ENCODE results near the gene LRG1.

Gene LRG1

DNA sequence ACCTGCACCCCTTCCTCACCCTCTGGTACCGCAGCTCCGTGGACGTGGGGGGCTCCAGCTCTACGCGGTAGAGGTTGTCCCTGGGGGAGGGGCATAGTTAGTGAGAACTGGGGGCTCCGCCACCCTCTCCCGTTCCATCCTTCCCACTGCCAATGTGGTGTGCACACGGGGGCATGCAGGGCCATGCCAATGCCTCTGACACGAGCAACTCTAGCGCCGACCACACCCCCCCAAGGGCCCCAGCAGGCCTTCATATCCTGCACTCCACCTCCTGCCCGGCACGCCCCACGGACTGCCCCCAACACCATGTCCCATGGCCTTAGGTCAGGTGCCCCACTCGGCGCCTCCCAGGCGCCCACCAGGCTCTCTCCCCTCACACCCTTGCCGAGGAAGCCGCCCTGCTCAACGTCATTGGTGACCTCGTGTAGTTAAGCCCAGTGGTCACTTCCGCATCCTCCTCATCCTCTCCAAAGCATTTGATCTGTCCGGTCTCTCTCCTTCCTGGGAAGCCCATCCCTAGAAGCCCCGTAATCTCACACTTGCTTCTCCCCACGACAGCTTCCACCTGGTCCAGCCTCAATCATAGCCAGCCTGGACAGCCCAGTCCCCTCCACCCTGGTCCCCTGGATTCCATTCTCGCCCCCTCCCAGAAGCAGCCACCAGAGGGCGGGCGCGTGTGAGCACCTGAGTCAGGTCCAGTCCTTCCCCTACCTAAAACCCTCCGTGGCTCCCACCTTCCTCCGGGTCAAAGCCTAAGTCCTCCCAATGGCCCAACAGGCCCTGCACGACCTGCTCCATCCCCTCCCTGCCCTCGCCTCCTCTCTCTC, 17.5 kb upstream of the LRG1 start:
- Histone ChIP-seq H3K36me3 (ENCODE audit: insufficient read depth) (no peaks in the 10 kb centered on the region), H3K27me3 (ENCODE audit: insufficient read depth, low read depth) (peaks cover 12% of the 10 kb centered on the region; the same call in 1 of the 2 replicates), H3K79me2 (ENCODE audit: insufficient read depth, low read depth) (no peaks in the 10 kb centered on the region), H2AFZ (ENCODE audit: low read depth) (no peak overlapping the region; the same call in 1 of the 2 replicates), H3K27ac (no peak overlapping the region), H3K9ac (no peak overlapping the region), H3K4me3 (IDR thresholded peaks at IDR 0.05; ENCODE audit: insufficient read depth, low read depth, low read length) (no peak overlapping the region), H3K4me2 (no peak overlapping the region), H3K4me1 (ENCODE audit: low read depth, poor library complexity, severe bottlenecking) (no peaks in the 10 kb centered on the region), H4K20me1 (ENCODE audit: insufficient read depth) (no peaks in the 10 kb centered on the region)
- TF ChIP-seq, protein P1, sequence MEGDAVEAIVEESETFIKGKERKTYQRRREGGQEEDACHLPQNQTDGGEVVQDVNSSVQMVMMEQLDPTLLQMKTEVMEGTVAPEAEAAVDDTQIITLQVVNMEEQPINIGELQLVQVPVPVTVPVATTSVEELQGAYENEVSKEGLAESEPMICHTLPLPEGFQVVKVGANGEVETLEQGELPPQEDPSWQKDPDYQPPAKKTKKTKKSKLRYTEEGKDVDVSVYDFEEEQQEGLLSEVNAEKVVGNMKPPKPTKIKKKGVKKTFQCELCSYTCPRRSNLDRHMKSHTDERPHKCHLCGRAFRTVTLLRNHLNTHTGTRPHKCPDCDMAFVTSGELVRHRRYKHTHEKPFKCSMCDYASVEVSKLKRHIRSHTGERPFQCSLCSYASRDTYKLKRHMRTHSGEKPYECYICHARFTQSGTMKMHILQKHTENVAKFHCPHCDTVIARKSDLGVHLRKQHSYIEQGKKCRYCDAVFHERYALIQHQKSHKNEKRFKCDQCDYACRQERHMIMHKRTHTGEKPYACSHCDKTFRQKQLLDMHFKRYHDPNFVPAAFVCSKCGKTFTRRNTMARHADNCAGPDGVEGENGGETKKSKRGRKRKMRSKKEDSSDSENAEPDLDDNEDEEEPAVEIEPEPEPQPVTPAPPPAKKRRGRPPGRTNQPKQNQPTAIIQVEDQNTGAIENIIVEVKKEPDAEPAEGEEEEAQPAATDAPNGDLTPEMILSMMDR (conservative IDR thresholded peaks at IDR 0.05; ENCODE audit: low read depth, low read length): peak; percentile 40; the same call in 1 of the 2 replicates

DNA sequence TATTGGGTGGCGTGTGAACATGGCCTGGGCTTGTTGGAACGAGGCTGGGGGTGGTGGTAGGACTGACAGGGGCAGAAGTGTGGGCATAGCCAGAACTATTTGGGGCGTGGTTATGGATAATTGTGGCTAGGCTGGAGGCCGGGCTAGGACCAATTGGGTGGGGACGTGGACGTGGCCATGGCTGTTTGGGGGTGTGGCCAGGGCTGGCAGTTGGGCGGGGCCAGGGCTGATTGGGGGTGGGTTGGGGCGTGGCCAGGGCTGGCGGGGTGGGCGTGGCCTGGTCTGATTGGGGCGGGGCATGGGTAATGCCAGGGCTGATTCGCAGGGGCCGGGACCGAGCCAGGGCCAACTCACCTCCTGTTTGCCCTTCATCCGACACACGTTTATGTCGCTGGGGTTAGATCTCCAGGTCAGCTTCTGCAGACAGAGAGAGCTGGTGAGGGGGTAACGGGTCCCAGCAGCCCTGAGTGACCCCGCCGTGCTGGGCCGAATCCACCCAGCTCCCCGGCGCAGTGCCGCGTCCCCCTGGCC, 16.8 kb upstream of the LRG1 start:
- no peaks in the 10 kb centered on the region for H3K79me2 ChIP-seq (ENCODE audit: insufficient read depth, low read depth)
- H3K27ac ChIP-seq: no peak overlapping the region
- no peak overlapping the region for H3K9ac ChIP-seq
- no peak overlapping the region for H2AFZ ChIP-seq (ENCODE audit: low read depth)
- H3K27me3 ChIP-seq (ENCODE audit: insufficient read depth, low read depth): peaks cover 18% of the 10 kb centered on the region; the same call in 1 of the 2 replicates
- H3K4me2 ChIP-seq: no peak overlapping the region
- no peaks in the 10 kb centered on the region for H3K36me3 ChIP-seq (ENCODE audit: insufficient read depth)
- no peak overlapping the region for H3K4me3 ChIP-seq (IDR thresholded peaks at IDR 0.05; ENCODE audit: insufficient read depth, low read depth, low read length)
- no peaks in the 10 kb centered on the region for H3K4me1 ChIP-seq (ENCODE audit: low read depth, poor library complexity, severe bottlenecking)
- no peaks in the 10 kb centered on the region for H4K20me1 ChIP-seq (ENCODE audit: insufficient read depth)
- TF ChIP-seq, protein P1 (conservative IDR thresholded peaks at IDR 0.05; ENCODE audit: low read depth, low read length): no peak

DNA sequence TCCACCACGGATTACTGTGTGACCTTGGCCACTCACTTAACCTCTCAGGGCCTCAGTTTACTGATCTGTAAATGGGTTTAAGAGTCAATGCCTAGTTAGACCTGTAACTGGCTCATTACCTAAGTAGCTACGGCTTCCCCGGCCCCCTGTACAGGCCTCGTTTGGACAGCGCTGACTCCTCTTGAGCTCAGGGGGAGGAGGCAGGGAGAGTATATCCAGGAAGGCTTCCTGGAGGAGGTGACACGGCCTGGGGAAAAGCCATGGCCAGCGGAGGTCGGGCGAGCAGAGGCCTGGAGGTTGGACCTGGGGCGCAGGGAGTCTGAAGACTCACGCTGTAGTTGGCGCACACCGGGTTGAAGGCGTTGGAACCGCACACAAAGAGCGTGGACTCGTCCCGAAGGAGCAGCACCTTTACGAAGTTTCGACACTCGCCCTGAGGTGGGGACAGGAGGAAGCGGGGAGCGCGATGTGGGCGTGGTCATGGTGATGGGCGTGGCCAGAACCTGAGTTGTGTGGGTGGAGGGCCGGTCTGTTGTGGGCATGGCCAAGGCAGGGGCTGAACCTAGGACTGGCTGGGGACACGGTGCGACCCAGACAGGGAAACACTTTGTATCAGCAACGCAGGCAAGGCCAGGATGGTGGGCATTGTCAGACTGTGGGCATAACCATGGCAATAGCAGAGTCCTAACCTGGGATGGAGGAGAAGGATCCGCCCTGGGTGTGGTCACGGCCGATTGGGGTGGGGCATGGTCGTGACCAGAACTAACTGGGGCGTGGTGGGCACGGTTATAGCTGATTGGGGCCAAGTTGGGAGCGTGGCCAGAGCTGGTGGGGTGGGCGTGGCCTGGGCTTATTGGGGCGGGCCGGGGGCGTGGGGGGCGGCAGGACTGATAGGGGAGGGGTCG, 16.1 kb upstream of the LRG1 start:
- TF ChIP-seq, protein P1 (conservative IDR thresholded peaks at IDR 0.05; ENCODE audit: low read depth, low read length): no peak
- H3K4me1 ChIP-seq (ENCODE audit: low read depth, poor library complexity, severe bottlenecking): no peaks in the 10 kb centered on the region
- H3K27me3 ChIP-seq (ENCODE audit: insufficient read depth, low read depth): peaks cover 21% of the 10 kb centered on the region; the same call in 1 of the 2 replicates
- H3K36me3 ChIP-seq (ENCODE audit: insufficient read depth): no peaks in the 10 kb centered on the region
- H3K79me2 ChIP-seq (ENCODE audit: insufficient read depth, low read depth): no peaks in the 10 kb centered on the region
- no peak overlapping the region for H3K4me3 ChIP-seq (IDR thresholded peaks at IDR 0.05; ENCODE audit: insufficient read depth, low read depth, low read length)
- H4K20me1 ChIP-seq (ENCODE audit: insufficient read depth): no peaks in the 10 kb centered on the region
- H2AFZ ChIP-seq (ENCODE audit: low read depth): no peak overlapping the region; the same call in 1 of the 2 replicates
- no peak overlapping the region for H3K27ac ChIP-seq
- no peak overlapping the region for H3K4me2 ChIP-seq
- no peak overlapping the region for H3K9ac ChIP-seq

DNA sequence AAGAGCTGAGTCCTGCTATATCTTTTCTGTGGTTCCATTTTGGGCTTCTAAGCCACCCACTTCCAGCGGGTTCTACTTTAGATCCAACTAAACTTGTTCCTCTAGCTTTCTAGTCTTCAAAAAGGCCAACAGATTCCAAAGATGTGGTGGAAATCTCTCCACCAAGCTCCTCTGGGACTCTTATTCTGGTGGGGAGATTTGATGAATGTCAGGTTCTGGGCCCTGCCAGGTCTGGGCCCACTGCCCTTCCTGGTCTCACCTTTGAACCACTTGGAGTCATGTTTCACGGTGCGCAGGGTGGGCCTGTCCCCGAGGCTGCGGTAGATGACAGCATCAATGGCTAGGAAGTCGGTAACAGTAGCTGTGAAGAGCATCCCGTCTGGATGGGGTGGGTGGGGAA, 14.9 kb upstream of the LRG1 start:
- Histone ChIP-seq H3K36me3 (ENCODE audit: insufficient read depth) (no peaks in the 10 kb centered on the region), H3K9ac (no peak overlapping the region), H4K20me1 (ENCODE audit: insufficient read depth) (no peaks in the 10 kb centered on the region), H3K27ac (no peak overlapping the region), H3K27me3 (ENCODE audit: insufficient read depth, low read depth) (peaks cover 24% of the 10 kb centered on the region; the same call in 1 of the 2 replicates), H2AFZ (ENCODE audit: low read depth) (no peak overlapping the region), H3K4me1 (ENCODE audit: low read depth, poor library complexity, severe bottlenecking) (no peaks in the 10 kb centered on the region), H3K4me2 (no peak overlapping the region), H3K79me2 (ENCODE audit: insufficient read depth, low read depth) (no peaks in the 10 kb centered on the region), H3K4me3 (IDR thresholded peaks at IDR 0.05; ENCODE audit: insufficient read depth, low read depth, low read length) (no peak overlapping the region)
- TF ChIP-seq, protein P1 (conservative IDR thresholded peaks at IDR 0.05; ENCODE audit: low read depth, low read length): no peak

Data from KMS-11 (cell line).